Fibroblast of gingiva (primary cell): ENCODE measurements around the gene IL4.

Experiments used
- DNase-seq: peaks from one replicate; pipeline ENCODE4 v3.0.0-alpha.2; 2011; ENCODE audit warnings: low read depth

Gene IL4

GRCh38 chr5:132695956-132696355 lies 22.2 kb downstream of the IL4 start:
- DNase-seq, result no peak

GRCh38 chr5:132704875-132705274 lies 31.1 kb downstream of the IL4 start:
- no peak for DNase-seq

GRCh38 chr5:132708645-132709044 lies 34.9 kb downstream of the IL4 start:
- DNase-seq, result no peak

GRCh38 chr5:132714456-132715307 lies 40.9 kb downstream of the IL4 start:
- no peak for DNase-seq

GRCh38 chr5:132718544-132719312 lies 44.9 kb downstream of the IL4 start:
- no peak for DNase-seq

- no peak for DNase-seq
Measured at GRCh38 chr5:132725745-132726144, 52.0 kb downstream of the IL4 start.

- no peak for DNase-seq
Measured at GRCh38 chr5:132729896-132730295, 56.1 kb downstream of the IL4 start.
